ENCODE measurements around the gene PITX3.

The PITX3 gene

DNA sequence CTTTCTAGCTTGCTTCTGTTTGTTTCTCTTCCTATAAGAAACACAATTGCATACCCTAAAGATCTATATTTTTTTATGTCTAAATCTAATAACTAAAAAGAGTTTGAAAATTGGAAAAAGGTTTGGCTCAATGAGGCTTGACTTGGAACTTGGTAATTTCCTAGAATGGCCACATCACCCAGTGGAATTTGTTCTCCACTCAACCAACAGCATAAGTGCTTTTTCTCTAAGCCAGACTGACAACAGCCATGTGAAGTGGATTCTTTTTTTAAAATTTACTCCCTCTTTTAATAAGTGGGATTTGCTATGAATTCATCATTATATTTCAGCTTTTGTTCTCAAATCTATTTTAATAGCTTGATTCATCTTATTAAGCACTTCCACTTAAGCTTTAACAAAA, 37.8 kb upstream of the PITX3 start:
- TF ChIP-seq, protein P1, sequence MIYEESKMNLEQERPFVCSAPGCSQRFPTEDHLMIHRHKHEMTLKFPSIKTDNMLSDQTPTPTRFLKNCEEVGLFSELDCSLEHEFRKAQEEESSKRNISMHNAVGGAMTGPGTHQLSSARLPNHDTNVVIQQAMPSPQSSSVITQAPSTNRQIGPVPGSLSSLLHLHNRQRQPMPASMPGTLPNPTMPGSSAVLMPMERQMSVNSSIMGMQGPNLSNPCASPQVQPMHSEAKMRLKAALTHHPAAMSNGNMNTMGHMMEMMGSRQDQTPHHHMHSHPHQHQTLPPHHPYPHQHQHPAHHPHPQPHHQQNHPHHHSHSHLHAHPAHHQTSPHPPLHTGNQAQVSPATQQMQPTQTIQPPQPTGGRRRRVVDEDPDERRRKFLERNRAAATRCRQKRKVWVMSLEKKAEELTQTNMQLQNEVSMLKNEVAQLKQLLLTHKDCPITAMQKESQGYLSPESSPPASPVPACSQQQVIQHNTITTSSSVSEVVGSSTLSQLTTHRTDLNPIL (CRISPR knock-in tag; IDR thresholded peaks at IDR 0.05; ENCODE audit: low read depth): no peak
- TF ChIP-seq RARB (CRISPR knock-in tag; IDR thresholded peaks at IDR 0.05): no peak
- no peak for TF ChIP-seq PPARA (CRISPR knock-in tag; IDR thresholded peaks at IDR 0.05; ENCODE audit: borderline replicate concordance)
- no peak for TF ChIP-seq ZC3H10 (CRISPR knock-in tag; IDR thresholded peaks at IDR 0.05)
- no peak for TF ChIP-seq OSR1 (CRISPR knock-in tag; IDR thresholded peaks at IDR 0.05)
- TF ChIP-seq, protein P2, sequence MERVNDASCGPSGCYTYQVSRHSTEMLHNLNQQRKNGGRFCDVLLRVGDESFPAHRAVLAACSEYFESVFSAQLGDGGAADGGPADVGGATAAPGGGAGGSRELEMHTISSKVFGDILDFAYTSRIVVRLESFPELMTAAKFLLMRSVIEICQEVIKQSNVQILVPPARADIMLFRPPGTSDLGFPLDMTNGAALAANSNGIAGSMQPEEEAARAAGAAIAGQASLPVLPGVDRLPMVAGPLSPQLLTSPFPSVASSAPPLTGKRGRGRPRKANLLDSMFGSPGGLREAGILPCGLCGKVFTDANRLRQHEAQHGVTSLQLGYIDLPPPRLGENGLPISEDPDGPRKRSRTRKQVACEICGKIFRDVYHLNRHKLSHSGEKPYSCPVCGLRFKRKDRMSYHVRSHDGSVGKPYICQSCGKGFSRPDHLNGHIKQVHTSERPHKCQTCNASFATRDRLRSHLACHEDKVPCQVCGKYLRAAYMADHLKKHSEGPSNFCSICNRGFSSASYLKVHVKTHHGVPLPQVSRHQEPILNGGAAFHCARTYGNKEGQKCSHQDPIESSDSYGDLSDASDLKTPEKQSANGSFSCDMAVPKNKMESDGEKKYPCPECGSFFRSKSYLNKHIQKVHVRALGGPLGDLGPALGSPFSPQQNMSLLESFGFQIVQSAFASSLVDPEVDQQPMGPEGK (CRISPR knock-in tag; IDR thresholded peaks at IDR 0.05; ENCODE audit: borderline replicate concordance): no peak
- TF ChIP-seq ISL1 (CRISPR knock-in tag; IDR thresholded peaks at IDR 0.05): no peak
- TF ChIP-seq CSRNP3 (CRISPR knock-in tag; IDR thresholded peaks at IDR 0.05): no peak
- TF ChIP-seq TCF4 (CRISPR knock-in tag; IDR thresholded peaks at IDR 0.05; ENCODE audit: borderline replicate concordance): no peak
- TF ChIP-seq ARNTL (CRISPR knock-in tag; IDR thresholded peaks at IDR 0.05; ENCODE audit: borderline replicate concordance, low read depth): no peak
- no peak for TF ChIP-seq ZNF8 (CRISPR knock-in tag; IDR thresholded peaks at IDR 0.05)
- TF ChIP-seq SNAI2 (CRISPR knock-in tag; IDR thresholded peaks at IDR 0.05): no peak
- TF ChIP-seq TOX (CRISPR knock-in tag; IDR thresholded peaks at IDR 0.05; ENCODE audit: borderline replicate concordance): no peak
- TF ChIP-seq ZNF70 (CRISPR knock-in tag; IDR thresholded peaks at IDR 0.05): no peak
- no peak for TF ChIP-seq ZFP3 (CRISPR knock-in tag; IDR thresholded peaks at IDR 0.05)
- TF ChIP-seq ZFP30 (CRISPR knock-in tag; IDR thresholded peaks at IDR 0.05): no peak
- TF ChIP-seq, protein P3, sequence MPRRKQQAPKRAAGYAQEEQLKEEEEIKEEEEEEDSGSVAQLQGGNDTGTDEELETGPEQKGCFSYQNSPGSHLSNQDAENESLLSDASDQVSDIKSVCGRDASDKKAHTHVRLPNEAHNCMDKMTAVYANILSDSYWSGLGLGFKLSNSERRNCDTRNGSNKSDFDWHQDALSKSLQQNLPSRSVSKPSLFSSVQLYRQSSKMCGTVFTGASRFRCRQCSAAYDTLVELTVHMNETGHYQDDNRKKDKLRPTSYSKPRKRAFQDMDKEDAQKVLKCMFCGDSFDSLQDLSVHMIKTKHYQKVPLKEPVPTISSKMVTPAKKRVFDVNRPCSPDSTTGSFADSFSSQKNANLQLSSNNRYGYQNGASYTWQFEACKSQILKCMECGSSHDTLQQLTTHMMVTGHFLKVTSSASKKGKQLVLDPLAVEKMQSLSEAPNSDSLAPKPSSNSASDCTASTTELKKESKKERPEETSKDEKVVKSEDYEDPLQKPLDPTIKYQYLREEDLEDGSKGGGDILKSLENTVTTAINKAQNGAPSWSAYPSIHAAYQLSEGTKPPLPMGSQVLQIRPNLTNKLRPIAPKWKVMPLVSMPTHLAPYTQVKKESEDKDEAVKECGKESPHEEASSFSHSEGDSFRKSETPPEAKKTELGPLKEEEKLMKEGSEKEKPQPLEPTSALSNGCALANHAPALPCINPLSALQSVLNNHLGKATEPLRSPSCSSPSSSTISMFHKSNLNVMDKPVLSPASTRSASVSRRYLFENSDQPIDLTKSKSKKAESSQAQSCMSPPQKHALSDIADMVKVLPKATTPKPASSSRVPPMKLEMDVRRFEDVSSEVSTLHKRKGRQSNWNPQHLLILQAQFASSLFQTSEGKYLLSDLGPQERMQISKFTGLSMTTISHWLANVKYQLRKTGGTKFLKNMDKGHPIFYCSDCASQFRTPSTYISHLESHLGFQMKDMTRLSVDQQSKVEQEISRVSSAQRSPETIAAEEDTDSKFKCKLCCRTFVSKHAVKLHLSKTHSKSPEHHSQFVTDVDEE (CRISPR knock-in tag; IDR thresholded peaks at IDR 0.05): no peak
- TF ChIP-seq CSDC2 (CRISPR knock-in tag; IDR thresholded peaks at IDR 0.05): no peak
- no peak for TF ChIP-seq ZNF565 (CRISPR knock-in tag; conservative IDR thresholded peaks at IDR 0.05; ENCODE audit: low read depth)
- TF ChIP-seq BACH2 (CRISPR knock-in tag; IDR thresholded peaks at IDR 0.05; ENCODE audit: borderline replicate concordance): no peak
- no peak for ATAC-seq

DNA sequence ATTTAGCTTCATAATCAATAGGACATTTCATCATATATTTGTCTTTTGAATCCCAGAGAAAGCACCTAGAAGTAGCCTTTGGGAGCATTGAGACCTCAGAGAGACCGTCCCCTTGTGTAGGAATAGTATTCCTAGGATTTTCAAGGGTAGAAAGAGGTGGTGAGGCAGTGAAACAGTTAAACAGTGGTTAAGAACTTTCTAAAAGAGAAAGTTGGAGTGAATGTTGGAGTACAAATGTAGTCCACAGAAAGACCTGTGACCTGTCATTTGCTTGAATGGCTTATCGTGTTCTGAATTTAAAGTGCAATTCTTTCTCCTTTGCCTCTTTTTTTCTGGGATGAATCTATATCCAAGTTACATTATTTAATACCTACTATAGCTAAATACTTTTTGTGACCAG, 34.0 kb upstream of the PITX3 start:
- no peak for ATAC-seq
- TF ChIP-seq, protein P3 (CRISPR knock-in tag; IDR thresholded peaks at IDR 0.05): no peak
- TF ChIP-seq ZNF565 (CRISPR knock-in tag; conservative IDR thresholded peaks at IDR 0.05; ENCODE audit: low read depth) (no peak), SNAI2 (CRISPR knock-in tag; IDR thresholded peaks at IDR 0.05) (no peak), CSRNP3 (CRISPR knock-in tag; IDR thresholded peaks at IDR 0.05) (no peak), ZC3H10 (CRISPR knock-in tag; IDR thresholded peaks at IDR 0.05) (no peak), ZFP3 (CRISPR knock-in tag; IDR thresholded peaks at IDR 0.05) (no peak)

Measured in SK-N-SH treated with all-trans-retinoic acid at 6 μM for 48 hours (cell line).